ENCODE results near the gene CLIC5. TPM values are rescaled to one million over a fixed set of nuclear protein-coding genes. Genes with fewer than 3 reads are reported as not detected.

Gene CLIC5
- total RNA-seq, 2 experiments from 2014 or later: 0.03 to 0.08 TPM

- Histone ChIP-seq H3K9me2 (ENCODE audit: insufficient read depth, low read length) (no peaks in the 10 kb centered on the region), H3K79me2 (ENCODE audit: insufficient read depth, low read depth, low read length) (no peaks in the 10 kb centered on the region), H2AFZ (ENCODE audit: low read length) (no peak overlapping the region), H4K20me1 (ENCODE audit: insufficient read depth, low read length) (no peaks in the 10 kb centered on the region), H3K4me2 (ENCODE audit: low read length) (no peak overlapping the region), H3K27ac (ENCODE audit: low read depth, low read length, poor library complexity, severe bottlenecking) (no peak overlapping the region), H3K4me3 (ENCODE audit: low read depth, low read length, poor library complexity, severe bottlenecking) (no peak overlapping the region), H3K9me3 (ENCODE audit: low read length) (no peaks in the 10 kb centered on the region), H3K36me3 (ENCODE audit: insufficient read depth, low read length) (no peaks in the 10 kb centered on the region), H3K4me1 (ENCODE audit: insufficient read depth, low read length, poor library complexity, severe bottlenecking) (no peaks in the 10 kb centered on the region)
- ChIA-PET CTCF (ENCODE audit: unreplicated experiment) (no interaction called here), POLR2A (no interaction called here)
- DNase-seq (ENCODE audit: low spot score): no peak
- intact Hi-C loops (cut with micrococcal nuclease; ENCODE audit: unreplicated experiment): no loop called here
- BruUV-seq (replicated peaks): no TSS peak
- no peak for TF ChIP-seq CTCF (conservative IDR thresholded peaks at IDR 0.05; ENCODE audit: low read length)
- no peak for TF ChIP-seq EZH2phosphoT487 (IDR thresholded peaks at IDR 0.05; ENCODE audit: borderline replicate concordance, low read depth, low read length)
Measured at GRCh38 chr6:45857827-45858226, 157.8 kb downstream of the CLIC5 start.

- Histone ChIP-seq H3K4me3 (ENCODE audit: low read depth, low read length, poor library complexity, severe bottlenecking) (no peak overlapping the region), H3K79me2 (ENCODE audit: insufficient read depth, low read depth, low read length) (no peaks in the 10 kb centered on the region), H3K4me2 (ENCODE audit: low read length) (no peak overlapping the region), H4K20me1 (ENCODE audit: insufficient read depth, low read length) (no peaks in the 10 kb centered on the region), H3K4me1 (ENCODE audit: insufficient read depth, low read length, poor library complexity, severe bottlenecking) (no peaks in the 10 kb centered on the region), H2AFZ (ENCODE audit: low read length) (no peak overlapping the region), H3K36me3 (ENCODE audit: insufficient read depth, low read length) (no peaks in the 10 kb centered on the region), H3K9me2 (ENCODE audit: insufficient read depth, low read length) (no peaks in the 10 kb centered on the region), H3K27ac (ENCODE audit: low read depth, low read length, poor library complexity, severe bottlenecking) (no peak overlapping the region), H3K9me3 (ENCODE audit: low read length) (no peaks in the 10 kb centered on the region)
- BruUV-seq (replicated peaks): no TSS peak
- POLR2A ChIA-PET: no interaction called here
- TF ChIP-seq CTCF (conservative IDR thresholded peaks at IDR 0.05; ENCODE audit: low read length) (no peak), EZH2phosphoT487 (IDR thresholded peaks at IDR 0.05; ENCODE audit: borderline replicate concordance, low read depth, low read length) (no peak)
- CTCF ChIA-PET (ENCODE audit: unreplicated experiment): no interaction called here
- DNase-seq (ENCODE audit: low spot score): no peak
- intact Hi-C loops (cut with micrococcal nuclease; ENCODE audit: unreplicated experiment): no loop called here
Measured at GRCh38 chr6:45855642-45856394, 159.8 kb downstream of the CLIC5 start.

GRCh38 chr6:45854149-45854742, 161.4 kb downstream of the CLIC5 start:
- Histone ChIP-seq H3K79me2 (ENCODE audit: insufficient read depth, low read depth, low read length) (no peaks in the 10 kb centered on the region), H3K27ac (ENCODE audit: low read depth, low read length, poor library complexity, severe bottlenecking) (no peak overlapping the region), H2AFZ (ENCODE audit: low read length) (no peak overlapping the region), H3K36me3 (ENCODE audit: insufficient read depth, low read length) (no peaks in the 10 kb centered on the region), H3K9me2 (ENCODE audit: insufficient read depth, low read length) (no peaks in the 10 kb centered on the region), H3K4me1 (ENCODE audit: insufficient read depth, low read length, poor library complexity, severe bottlenecking) (no peaks in the 10 kb centered on the region), H3K4me2 (ENCODE audit: low read length) (no peak overlapping the region), H4K20me1 (ENCODE audit: insufficient read depth, low read length) (no peaks in the 10 kb centered on the region), H3K9me3 (ENCODE audit: low read length) (no peaks in the 10 kb centered on the region), H3K4me3 (ENCODE audit: low read depth, low read length, poor library complexity, severe bottlenecking) (no peak overlapping the region)
- intact Hi-C loops (cut with micrococcal nuclease; ENCODE audit: unreplicated experiment): no loop called here
- POLR2A ChIA-PET: no interaction called here
- TF ChIP-seq EZH2phosphoT487 (IDR thresholded peaks at IDR 0.05; ENCODE audit: borderline replicate concordance, low read depth, low read length): no peak
- TF ChIP-seq CTCF (conservative IDR thresholded peaks at IDR 0.05; ENCODE audit: low read length): no peak
- CTCF ChIA-PET (ENCODE audit: unreplicated experiment): no interaction called here
- no peak for DNase-seq (ENCODE audit: low spot score)
- no TSS peak for BruUV-seq (replicated peaks)
